GM20000 (cell line): ENCODE results near the gene TSFM.

Experiments
- DNase-seq: peaks from one replicate; pipeline ENCODE4 v3.0.0; 2012; ENCODE audit warnings: low spot score
- TF ChIP-seq, protein P1 (sequence below): IDR thresholded peaks from 2 replicates; pipeline ENCODE4 v1.5.1; 2012; ENCODE audit warnings: mild to moderate bottlenecking, control low read depth; ENCODE audit errors: extremely low read depth, missing control alignments

Gene TSFM

GRCh38 chr12:57836442-57837375 lies 54.1 kb downstream of the TSFM start:
- DNase-seq, result peak; percentile 71

DNA sequence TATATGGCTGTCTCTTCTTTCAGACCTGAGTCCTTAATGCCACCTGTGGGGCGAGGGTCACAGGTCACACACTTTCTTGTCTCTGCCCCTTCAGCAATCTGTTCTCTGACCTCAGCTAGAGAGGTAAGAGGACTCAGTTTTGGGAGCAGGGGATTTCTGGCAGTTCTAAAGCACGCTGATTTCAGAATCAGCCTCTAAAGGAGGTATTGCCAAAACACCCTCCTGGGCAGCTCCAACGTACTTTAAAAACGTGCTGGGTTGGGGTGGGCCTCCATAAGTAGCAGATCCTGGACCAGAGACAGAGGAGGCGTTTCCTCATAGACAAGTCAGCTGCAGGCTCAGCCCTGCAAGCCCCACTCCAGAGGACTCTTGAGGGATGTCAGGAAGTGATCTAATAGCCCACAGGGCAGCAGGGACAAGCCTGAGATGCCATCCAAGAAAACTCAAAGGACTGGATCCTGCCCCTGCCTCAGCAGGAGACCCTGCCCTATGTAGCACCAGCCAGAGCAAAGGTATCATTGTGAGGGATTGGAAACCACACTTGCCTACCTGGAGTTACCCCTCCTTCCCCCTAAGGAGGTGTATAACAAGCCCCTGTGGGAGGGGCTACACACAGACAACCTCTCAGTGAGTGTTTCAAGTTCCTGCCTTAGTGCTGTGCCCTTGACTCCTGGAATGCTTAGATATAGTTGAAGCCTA lies 55.4 kb downstream of the TSFM start:
- no peak for DNase-seq
- TF ChIP-seq, protein P1, sequence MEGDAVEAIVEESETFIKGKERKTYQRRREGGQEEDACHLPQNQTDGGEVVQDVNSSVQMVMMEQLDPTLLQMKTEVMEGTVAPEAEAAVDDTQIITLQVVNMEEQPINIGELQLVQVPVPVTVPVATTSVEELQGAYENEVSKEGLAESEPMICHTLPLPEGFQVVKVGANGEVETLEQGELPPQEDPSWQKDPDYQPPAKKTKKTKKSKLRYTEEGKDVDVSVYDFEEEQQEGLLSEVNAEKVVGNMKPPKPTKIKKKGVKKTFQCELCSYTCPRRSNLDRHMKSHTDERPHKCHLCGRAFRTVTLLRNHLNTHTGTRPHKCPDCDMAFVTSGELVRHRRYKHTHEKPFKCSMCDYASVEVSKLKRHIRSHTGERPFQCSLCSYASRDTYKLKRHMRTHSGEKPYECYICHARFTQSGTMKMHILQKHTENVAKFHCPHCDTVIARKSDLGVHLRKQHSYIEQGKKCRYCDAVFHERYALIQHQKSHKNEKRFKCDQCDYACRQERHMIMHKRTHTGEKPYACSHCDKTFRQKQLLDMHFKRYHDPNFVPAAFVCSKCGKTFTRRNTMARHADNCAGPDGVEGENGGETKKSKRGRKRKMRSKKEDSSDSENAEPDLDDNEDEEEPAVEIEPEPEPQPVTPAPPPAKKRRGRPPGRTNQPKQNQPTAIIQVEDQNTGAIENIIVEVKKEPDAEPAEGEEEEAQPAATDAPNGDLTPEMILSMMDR, result no peak

More at GRCh38 chr12:57836442-57837375, 54.1 kb downstream of the TSFM start:
- TF ChIP-seq, protein P1, result no peak

GRCh38 chr12:57838594-57839302 lies 56.2 kb downstream of the TSFM start:
- no peak for DNase-seq
- TF ChIP-seq, protein P1, result no peak

GRCh38 chr12:57839996-57840395 lies 57.4 kb downstream of the TSFM start:
- TF ChIP-seq, protein P1, result no peak
- DNase-seq, result no peak

DNA sequence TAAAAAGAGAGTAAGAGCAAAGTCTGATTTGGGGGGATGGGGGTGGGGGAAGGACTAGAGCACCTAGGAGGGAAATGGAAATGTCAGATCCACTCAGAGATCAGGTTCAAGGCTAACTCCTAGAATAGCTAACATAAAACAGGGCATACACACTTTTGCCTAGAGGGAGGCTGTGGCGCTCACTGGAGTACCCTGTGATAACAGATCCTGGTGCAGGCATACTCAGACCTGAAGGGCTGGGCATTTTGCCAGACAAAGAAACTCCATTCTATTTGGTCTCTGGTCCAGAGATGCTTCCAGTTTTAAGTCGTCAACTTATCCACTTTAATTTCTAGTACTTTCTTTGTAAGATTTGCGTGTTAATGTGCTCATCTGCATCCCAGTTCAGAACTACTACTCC lies 58.1 kb downstream of the TSFM start:
- TF ChIP-seq, protein P1, result no peak
- no peak for DNase-seq

DNA sequence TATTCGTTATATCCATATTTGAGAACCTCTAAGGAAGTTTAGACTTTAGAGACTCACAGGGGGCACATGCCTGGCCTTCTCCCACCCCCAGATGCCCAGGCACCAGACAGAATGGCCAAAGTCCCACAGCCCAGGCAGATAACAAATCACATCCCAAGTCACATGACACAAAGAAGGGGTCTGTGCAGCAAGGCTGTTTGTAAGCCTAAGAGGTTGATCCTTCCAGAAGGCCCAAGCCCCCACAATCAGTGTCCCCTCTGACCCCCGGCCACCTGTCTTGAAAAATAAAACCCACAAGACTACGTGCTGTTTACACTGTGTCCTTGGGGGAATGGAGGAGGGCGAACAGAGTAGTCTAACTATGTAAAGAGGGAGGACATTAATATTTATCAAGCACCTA lies 58.9 kb downstream of the TSFM start:
- TF ChIP-seq, protein P1, result no peak
- no peak for DNase-seq
